Endothelial cell of umbilical vein (primary cell): ENCODE results near the gene FCF1. TPM values are rescaled to one million over a fixed set of nuclear protein-coding genes. Genes with fewer than 3 reads are reported as not detected.

Source experiments
- BruUV-seq: library from RNA; stranded (reverse); fragments of 400-500 nt; replicated peaks from 2 replicates; lab custom pipeline; 2021; lab: Mats Ljungman, UMichigan
- CTCF ChIA-PET: fragments of 300-600, 350-600 bp; sonication (Branson Sonifier 250); formaldehyde crosslinking; loops from one replicate; lab custom pipeline; 2021; ENCODE audit warnings: antibody characterized with exemption, inconsistent platforms; lab: Charles Lee
- POLR2A ChIA-PET: fragments of 300-600, 350-600 bp; sonication (Branson Sonifier 250); formaldehyde crosslinking; loops from one replicate; lab custom pipeline; 2021; ENCODE audit warnings: antibody characterized with exemption, inconsistent platforms; lab: Charles Lee
- DNase-seq: peaks from one replicate; pipeline ENCODE4 v3.0.0-alpha.2; 2011; ENCODE audit warnings: low read depth, low spot score
- FAIRE-seq: peaks from 2 replicates; lab custom pipeline; 2011; peaks lifted over from hg19 to GRCh38; lab: Jason Lieb, UNC
- H2AFZ ChIP-seq: 2 replicates; pipeline ENCODE4 v1.6.0; 2012; ENCODE audit warnings: low read depth, low read length, control low read depth, inconsistent platforms
- H3K27ac ChIP-seq: 2 replicates; pipeline ENCODE4 v1.5.1; 2011; ENCODE audit warnings: low read depth, mild to moderate bottlenecking, control low read depth, low read length, moderate library complexity; ENCODE audit not compliant: insufficient read depth
- H3K27me3 ChIP-seq, 2 experiments: 2 replicates each; pipeline versions ENCODE4 v1.6.0 to v1.6.1; 2011; ENCODE audit warnings: low read length in 2 of 2, mixed read lengths in 1 of 2; ENCODE audit not compliant: control insufficient read depth in 2 of 2, insufficient read depth in 2 of 2
- H3K36me3 ChIP-seq, 2 experiments: 2 replicates in 1 of 2; 3 replicates in 1 of 2; pipeline ENCODE4 v1.5.1; 2011; ENCODE audit warnings: low read length in 2 of 2, mild to moderate bottlenecking in 1 of 2, moderate library complexity in 1 of 2; ENCODE audit not compliant: control insufficient read depth in 2 of 2, insufficient read depth in 2 of 2; ENCODE audit errors: extremely low read depth in 1 of 2
- H3K4me1 ChIP-seq: 3 replicates; pipeline ENCODE4 v1.5.1; 2011; ENCODE audit warnings: mild to moderate bottlenecking, low read length; ENCODE audit not compliant: control insufficient read depth, insufficient read depth; ENCODE audit errors: extremely low read depth
- H3K4me2 ChIP-seq: 2 replicates; pipeline ENCODE4 v1.6.1; 2011; ENCODE audit warnings: low read length, control low read depth, mixed read lengths; ENCODE audit not compliant: insufficient read depth
- H3K4me3 ChIP-seq, 3 experiments: fragments of 200-600 bp in 1 of 3; sonication (generic), shearing (Covaris generic) in 1 of 3; replicated peaks in 1 of 3; 2 replicates each; pipeline ENCODE4 v1.5.1; 2011 to 2016; ENCODE audit warnings: control low read depth in 3 of 3, low read length in 3 of 3, mild to moderate bottlenecking in 2 of 3, inconsistent platforms in 1 of 3, low read depth in 1 of 3, moderate library complexity in 1 of 3; ENCODE audit not compliant: insufficient read depth in 1 of 3
- H3K79me2 ChIP-seq: 2 replicates; pipeline ENCODE4 v1.6.0; 2012; ENCODE audit warnings: low read length, inconsistent platforms; ENCODE audit not compliant: control insufficient read depth, insufficient read depth
- H3K9ac ChIP-seq: replicated peaks from 2 replicates; pipeline ENCODE3; 2011; ENCODE audit warnings: low read length, control low read depth; ENCODE audit not compliant: insufficient read depth; ENCODE audit errors: extremely low read depth
- H3K9me1 ChIP-seq: replicated peaks from 3 replicates; pipeline ENCODE4 v1.6.0; 2011; ENCODE audit warnings: mild to moderate bottlenecking, low read length; ENCODE audit not compliant: control insufficient read depth, insufficient read depth; ENCODE audit errors: extremely low read depth
- H3K9me3 ChIP-seq: replicated peaks from 2 replicates; pipeline ENCODE4 v1.5.1; 2012; ENCODE audit warnings: low read length, inconsistent platforms; ENCODE audit not compliant: control insufficient read depth, insufficient read depth
- H4K20me1 ChIP-seq: replicated peaks from 2 replicates; pipeline ENCODE3; 2011; ENCODE audit warnings: mild to moderate bottlenecking, low read length; ENCODE audit not compliant: control insufficient read depth, insufficient read depth; ENCODE audit errors: extremely low read depth
- CTCF ChIP-seq, 2 donors: IDR thresholded peaks; 1 replicate in 1 of 2; 2 replicates in 1 of 2; pipeline ENCODE4 v1.5.1; 2011; ENCODE audit warnings: low read length in 2 of 2, mild to moderate bottlenecking in 2 of 2, moderate library complexity in 2 of 2, control low read depth in 1 of 2, inconsistent platforms in 1 of 2, low read depth in 1 of 2; ENCODE audit not compliant: insufficient read depth in 1 of 2; ENCODE audit errors: extremely low read depth in 1 of 2
- FOS ChIP-seq: IDR thresholded peaks from 2 replicates; pipeline ENCODE4 v1.6.1; 2011; ENCODE audit warnings: mild to moderate bottlenecking, low read length, moderate library complexity, borderline replicate concordance; ENCODE audit not compliant: insufficient read depth
- GATA2 ChIP-seq: IDR thresholded peaks from 2 replicates; pipeline ENCODE4 v1.7.0; 2011; ENCODE audit warnings: low read depth, mild to moderate bottlenecking, moderate library complexity, mixed read lengths, low read length; ENCODE audit not compliant: insufficient read length, insufficient read depth
- JUN ChIP-seq: IDR thresholded peaks from 2 replicates; pipeline ENCODE4 v1.6.1; 2011; ENCODE audit warnings: borderline replicate concordance, low read depth; ENCODE audit not compliant: insufficient read length, insufficient read depth
- MYC ChIP-seq: IDR thresholded peaks from one replicate; pipeline ENCODE4 v1.6.1; 2011; ENCODE audit warnings: mild to moderate bottlenecking, low read depth, low read length
- dilution Hi-C: fragments of 300-500 bp; cut with MboI; formaldehyde crosslinking; loops from one replicate; pipeline ENCODE4 v1.15.0; 2019; ENCODE audit warnings: low sequenced_read_pairs; ENCODE audit not compliant: extremely low pct_ligation_motif_present
- intact Hi-C: fragments of 100-400 bp; cut with micrococcal nuclease; formaldehyde crosslinking; loops from one replicate; pipeline ENCODE4 v1.10.0; 2022
- polyA plus RNA-seq, 4 experiments: library from polyadenylated mRNA; depleted of rRNA in 3 of 4; stranded (reverse) in 3 of 4; unstranded in 1 of 4; fragments of >200 nt; gene quantifications; 2 replicates each; pipeline versions ENCODE4 v1.2.1 to v1.2.3, GENCODE V29; 2011 to 2012; ENCODE audit warnings: missing spikeins in 1 of 4
- total RNA-seq: library from RNA; stranded (reverse); gene quantifications from 2 replicates; pipeline ENCODE4 v1.2.3, GENCODE V29; 2021

The FCF1 gene
- total and polyA plus RNA-seq, 2 donors (not counting 3 experiments of a cell fraction or from before 2014, with no cell fraction given), result 26.2 to 58.2 TPM

- dilution Hi-C loops (no loop called here), intact Hi-C loops (no loop called here)
- TF ChIP-seq CTCF (IDR thresholded peaks at IDR 0.05; ENCODE audit: extremely low read depth in 1 of 2, insufficient read depth in 1 of 2, low read depth in 1 of 2, low read length in 2 of 2) (no peak), GATA2 (no peak), FOS (no peak), JUN (no peak)
- Histone ChIP-seq H3K4me3 (no peak overlapping the region), H2AFZ (no peak overlapping the region), H4K20me1 (no peaks in the 10 kb centered on the region), H3K79me2 (no peaks in the 10 kb centered on the region), H3K27me3 (no peaks in the 10 kb centered on the region), H3K9me1 (no peaks in the 10 kb centered on the region), H3K4me1 (no peaks in the 10 kb centered on the region), H3K27ac (no peak overlapping the region), H3K9me3 (no peaks in the 10 kb centered on the region), H3K36me3 (no peaks in the 10 kb centered on the region), H3K4me2 (no peak overlapping the region), H3K9ac (no peak overlapping the region)
- ChIA-PET POLR2A (no interaction called here), CTCF (no interaction called here)
- FAIRE-seq (no peak), DNase-seq (no peak)
- no TSS peak for BruUV-seq
Observed at GRCh38 chr14:74747237-74747636, 34.3 kb downstream of the FCF1 start.

- no peak for TF ChIP-seq MYC
- dilution Hi-C loops, result no loop called here
- Histone ChIP-seq H4K20me1 (no peaks in the 10 kb centered on the region), H3K27ac (no peak overlapping the region), H3K4me2 (no peak overlapping the region), H3K79me2 (no peaks in the 10 kb centered on the region), H3K4me1 (no peaks in the 10 kb centered on the region), H3K36me3 (no peaks in the 10 kb centered on the region), H3K9me3 (no peaks in the 10 kb centered on the region), H3K9me1 (no peaks in the 10 kb centered on the region), H3K4me3 (no peak overlapping the region), H3K27me3 (no peaks in the 10 kb centered on the region), H2AFZ (no peak overlapping the region), H3K9ac (no peak overlapping the region)
- FAIRE-seq (no peak), DNase-seq (no peak)
- ChIA-PET POLR2A (no interaction called here), CTCF (no interaction called here)
- intact Hi-C loops, result no loop called here
- BruUV-seq, result no TSS peak
Observed at GRCh38 chr14:74754157-74754556, 41.2 kb downstream of the FCF1 start.
